ENCODE measurements around the gene RAB40B.

RAB40B gene

GRCh38 chr17:82729479-82730260, 31.2 kb upstream of the RAB40B start:
- peaks cover 11% of the 10 kb centered on the region for H3K9me3 ChIP-seq (ENCODE audit: control insufficient read depth, low read length)

GRCh38 chr17:82726427-82726826, 27.9 kb upstream of the RAB40B start:
- no peak overlapping the region for H2BK120ac ChIP-seq (ENCODE audit: low read depth, low read length)
- DNase-seq = no peak
- no peak overlapping the region for H3K27ac ChIP-seq (ENCODE audit: low read length, poor library complexity, severe bottlenecking)
- H3K18ac ChIP-seq (ENCODE audit: low read depth in 1 of 2, low read length in 2 of 2) = no peak overlapping the region
- no peaks in the 10 kb centered on the region for H3K27me3 ChIP-seq (ENCODE audit: control insufficient read depth in 1 of 2, insufficient read depth in 1 of 2, low read length in 2 of 2)
- H3K4me1 ChIP-seq (ENCODE audit: control insufficient read depth, insufficient read depth, low read depth, low read length) = peaks cover 3% of the 10 kb centered on the region
- no peak overlapping the region for H3K4me2 ChIP-seq (ENCODE audit: low read length, poor library complexity, severe bottlenecking)
- no peak overlapping the region for H2AK5ac ChIP-seq (ENCODE audit: low read length, severe bottlenecking)
- no peak overlapping the region for H3K4me3 ChIP-seq (ENCODE audit: insufficient read depth in 1 of 2, low read depth in 1 of 2, low read length in 2 of 2)
- no peak overlapping the region for H2BK15ac ChIP-seq (ENCODE audit: low read depth, poor library complexity, severe bottlenecking)
- WGBS = 98% methylated on average over 10 of the region's 10 CpGs
- H3K23ac ChIP-seq (ENCODE audit: low read length in 2 of 2) = no peak overlapping the region
- H4K8ac ChIP-seq (ENCODE audit: low read length) = no peak overlapping the region
- no peak overlapping the region for H2BK12ac ChIP-seq (ENCODE audit: low read length in 2 of 2)
- no peak overlapping the region for H3K14ac ChIP-seq (ENCODE audit: low read length in 2 of 2)
- no peak overlapping the region for H4K91ac ChIP-seq (ENCODE audit: low read length)
- no peak overlapping the region for H3K9ac ChIP-seq (ENCODE audit: low read length)
- peaks cover 8% of the 10 kb centered on the region for H3K79me1 ChIP-seq (replicated peaks; ENCODE audit: low read length, poor library complexity, severe bottlenecking)
- H2BK5ac ChIP-seq (ENCODE audit: low read depth, low read length, poor library complexity, severe bottlenecking) = no peak overlapping the region
- H3K36me3 ChIP-seq (ENCODE audit: control insufficient read depth in 1 of 2, insufficient read depth in 2 of 2, low read depth in 1 of 2, low read length in 2 of 2) = peaks cover 45 to 52% of the 10 kb centered on the region in 2 experiments
- no peak overlapping the region for H2AFZ ChIP-seq (ENCODE audit: low read depth, low read length)
- H3K9me3 ChIP-seq (ENCODE audit: control insufficient read depth, low read length) = no peaks in the 10 kb centered on the region
- no peak overlapping the region for H3K4ac ChIP-seq (ENCODE audit: low read depth in 1 of 2, low read length in 2 of 2)

More at GRCh38 chr17:82729479-82730260, 31.2 kb upstream of the RAB40B start:
- Histone ChIP-seq H3K4me3 (ENCODE audit: insufficient read depth in 1 of 2, low read depth in 1 of 2, low read length in 2 of 2) (no peak overlapping the region), H3K27ac (ENCODE audit: low read length, poor library complexity, severe bottlenecking) (no peak overlapping the region), H3K4ac (ENCODE audit: low read depth in 1 of 2, low read length in 2 of 2) (no peak overlapping the region), H3K79me1 (replicated peaks; ENCODE audit: low read length, poor library complexity, severe bottlenecking) (peaks cover 1% of the 10 kb centered on the region), H2AFZ (ENCODE audit: low read depth, low read length) (no peak overlapping the region), H4K91ac (ENCODE audit: low read length) (no peak overlapping the region), H3K9ac (ENCODE audit: low read length) (no peak overlapping the region), H3K14ac (ENCODE audit: low read length in 2 of 2) (no peak overlapping the region), H3K18ac (ENCODE audit: low read depth in 1 of 2, low read length in 2 of 2) (no peak overlapping the region), H2BK12ac (ENCODE audit: low read length in 2 of 2) (no peak overlapping the region), H4K8ac (ENCODE audit: low read length) (no peak overlapping the region), H3K4me1 (ENCODE audit: control insufficient read depth, insufficient read depth, low read depth, low read length) (no peaks in the 10 kb centered on the region), H2BK15ac (ENCODE audit: low read depth, poor library complexity, severe bottlenecking) (no peak overlapping the region), H2BK120ac (ENCODE audit: low read depth, low read length) (no peak overlapping the region), H3K23ac (ENCODE audit: low read length in 2 of 2) (no peak overlapping the region), H3K27me3 (ENCODE audit: control insufficient read depth in 1 of 2, insufficient read depth in 1 of 2, low read length in 2 of 2) (no peaks in the 10 kb centered on the region), H2BK5ac (ENCODE audit: low read depth, low read length, poor library complexity, severe bottlenecking) (no peak overlapping the region), H3K36me3 (ENCODE audit: control insufficient read depth in 1 of 2, insufficient read depth in 2 of 2, low read depth in 1 of 2, low read length in 2 of 2) (peaks cover 43 to 49% of the 10 kb centered on the region in 2 experiments), H3K4me2 (ENCODE audit: low read length, poor library complexity, severe bottlenecking) (no peak overlapping the region), H2AK5ac (ENCODE audit: low read length, severe bottlenecking) (no peak overlapping the region)
- 89% methylated on average over 48 of the region's 48 CpGs for WGBS
- no peak for DNase-seq

GRCh38 chr17:82723169-82723807, 24.8 kb upstream of the RAB40B start:
- H3K4me1 ChIP-seq (ENCODE audit: control insufficient read depth, insufficient read depth, low read depth, low read length) = peaks cover 5% of the 10 kb centered on the region
- no peak overlapping the region for H2BK120ac ChIP-seq (ENCODE audit: low read depth, low read length)
- peak overlapping the region in 1 of 2 experiments; percentile 67 for H3K4ac ChIP-seq (ENCODE audit: low read depth in 1 of 2, low read length in 2 of 2)
- H3K23ac ChIP-seq (ENCODE audit: low read length in 2 of 2) = no peak overlapping the region
- H3K9me3 ChIP-seq (ENCODE audit: control insufficient read depth, low read length) = no peaks in the 10 kb centered on the region
- no peak overlapping the region for H3K4me3 ChIP-seq (ENCODE audit: insufficient read depth in 1 of 2, low read depth in 1 of 2, low read length in 2 of 2)
- H3K9ac ChIP-seq (ENCODE audit: low read length) = no peak overlapping the region
- peaks cover 57 to 58% of the 10 kb centered on the region in 2 experiments for H3K36me3 ChIP-seq (ENCODE audit: control insufficient read depth in 1 of 2, insufficient read depth in 2 of 2, low read depth in 1 of 2, low read length in 2 of 2)
- no peak overlapping the region for H3K14ac ChIP-seq (ENCODE audit: low read length in 2 of 2)
- H4K91ac ChIP-seq (ENCODE audit: low read length) = peak overlapping the region; percentile 89
- no peak overlapping the region for H2AK5ac ChIP-seq (ENCODE audit: low read length, severe bottlenecking)
- no peak for DNase-seq
- H4K8ac ChIP-seq (ENCODE audit: low read length) = peak overlapping the region; percentile 17
- no peak overlapping the region for H2AFZ ChIP-seq (ENCODE audit: low read depth, low read length)
- H2BK12ac ChIP-seq (ENCODE audit: low read length in 2 of 2) = no peak overlapping the region
- no peak overlapping the region for H2BK5ac ChIP-seq (ENCODE audit: low read depth, low read length, poor library complexity, severe bottlenecking)
- H3K18ac ChIP-seq (ENCODE audit: low read depth in 1 of 2, low read length in 2 of 2) = no peak overlapping the region
- no peaks in the 10 kb centered on the region for H3K27me3 ChIP-seq (ENCODE audit: control insufficient read depth in 1 of 2, insufficient read depth in 1 of 2, low read length in 2 of 2)
- WGBS = 95% methylated on average over 26 of the region's 26 CpGs
- no peak overlapping the region for H3K4me2 ChIP-seq (ENCODE audit: low read length, poor library complexity, severe bottlenecking)
- H3K27ac ChIP-seq (ENCODE audit: low read length, poor library complexity, severe bottlenecking) = no peak overlapping the region
- H3K79me1 ChIP-seq (replicated peaks; ENCODE audit: low read length, poor library complexity, severe bottlenecking) = peaks cover 24% of the 10 kb centered on the region
- H2BK15ac ChIP-seq (ENCODE audit: low read depth, poor library complexity, severe bottlenecking) = no peak overlapping the region

- Histone ChIP-seq H3K23ac (ENCODE audit: low read length in 2 of 2) (no peak overlapping the region), H3K4me2 (ENCODE audit: low read length, poor library complexity, severe bottlenecking) (no peak overlapping the region), H2BK5ac (ENCODE audit: low read depth, low read length, poor library complexity, severe bottlenecking) (no peak overlapping the region), H3K27ac (ENCODE audit: low read length, poor library complexity, severe bottlenecking) (no peak overlapping the region), H3K14ac (ENCODE audit: low read length in 2 of 2) (no peak overlapping the region), H2BK15ac (ENCODE audit: low read depth, poor library complexity, severe bottlenecking) (no peak overlapping the region), H3K27me3 (ENCODE audit: control insufficient read depth in 1 of 2, insufficient read depth in 1 of 2, low read length in 2 of 2) (no peaks in the 10 kb centered on the region), H4K8ac (ENCODE audit: low read length) (peak overlapping the region; percentile 20), H3K9me3 (ENCODE audit: control insufficient read depth, low read length) (no peaks in the 10 kb centered on the region), H3K4me1 (ENCODE audit: control insufficient read depth, insufficient read depth, low read depth, low read length) (peaks cover 13% of the 10 kb centered on the region), H3K79me1 (replicated peaks; ENCODE audit: low read length, poor library complexity, severe bottlenecking) (peaks cover 32% of the 10 kb centered on the region), H2AFZ (ENCODE audit: low read depth, low read length) (no peak overlapping the region), H3K9ac (ENCODE audit: low read length) (no peak overlapping the region), H3K4ac (ENCODE audit: low read depth in 1 of 2, low read length in 2 of 2) (no peak overlapping the region), H3K36me3 (ENCODE audit: control insufficient read depth in 1 of 2, insufficient read depth in 2 of 2, low read depth in 1 of 2, low read length in 2 of 2) (peaks cover 53 to 55% of the 10 kb centered on the region in 2 experiments), H2BK120ac (ENCODE audit: low read depth, low read length) (no peak overlapping the region), H2BK12ac (ENCODE audit: low read length in 2 of 2) (no peak overlapping the region), H2AK5ac (ENCODE audit: low read length, severe bottlenecking) (no peak overlapping the region), H3K18ac (ENCODE audit: low read depth in 1 of 2, low read length in 2 of 2) (no peak overlapping the region), H4K91ac (ENCODE audit: low read length) (peak overlapping the region; percentile 52), H3K4me3 (ENCODE audit: insufficient read depth in 1 of 2, low read depth in 1 of 2, low read length in 2 of 2) (no peak overlapping the region)
- 92% methylated on average over 19 of the region's 19 CpGs for WGBS
- no peak for DNase-seq
Observed at GRCh38 chr17:82722341-82723013, 24.0 kb upstream of the RAB40B start.

All from mesenchymal stem cell (in vitro differentiated cells and primary cell).